GM12874 (cell line): ENCODE results near the gene UBE2G2.

Source experiments
- TF ChIP-seq, protein P1 (sequence below): IDR thresholded peaks from 2 replicates; pipeline ENCODE4 v1.5.1; 2011; ENCODE audit warnings: low read depth, mild to moderate bottlenecking, control low read depth, low read length, moderate library complexity; ENCODE audit not compliant: insufficient read depth

UBE2G2 gene

DNA sequence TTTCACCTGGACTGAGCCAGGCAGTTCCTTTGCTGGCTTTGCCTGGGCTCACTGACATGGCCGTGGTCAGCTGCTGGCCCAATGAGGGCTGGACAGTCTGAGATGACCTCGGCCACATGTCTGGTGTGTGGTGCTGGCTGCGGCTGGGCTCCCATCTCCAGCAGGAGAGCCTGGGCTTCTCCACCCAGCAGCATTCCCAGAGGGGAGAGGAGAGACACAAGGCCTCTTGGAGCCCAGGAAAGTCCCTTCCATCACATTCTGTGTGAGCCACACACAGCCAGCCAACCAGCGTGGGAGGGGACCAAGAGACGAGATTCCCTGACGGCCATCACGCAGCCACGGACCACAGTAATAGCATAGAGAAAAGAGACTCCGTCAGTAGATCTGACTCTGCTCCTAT lies 37.3 kb upstream of the UBE2G2 start:
- TF ChIP-seq, protein P1, sequence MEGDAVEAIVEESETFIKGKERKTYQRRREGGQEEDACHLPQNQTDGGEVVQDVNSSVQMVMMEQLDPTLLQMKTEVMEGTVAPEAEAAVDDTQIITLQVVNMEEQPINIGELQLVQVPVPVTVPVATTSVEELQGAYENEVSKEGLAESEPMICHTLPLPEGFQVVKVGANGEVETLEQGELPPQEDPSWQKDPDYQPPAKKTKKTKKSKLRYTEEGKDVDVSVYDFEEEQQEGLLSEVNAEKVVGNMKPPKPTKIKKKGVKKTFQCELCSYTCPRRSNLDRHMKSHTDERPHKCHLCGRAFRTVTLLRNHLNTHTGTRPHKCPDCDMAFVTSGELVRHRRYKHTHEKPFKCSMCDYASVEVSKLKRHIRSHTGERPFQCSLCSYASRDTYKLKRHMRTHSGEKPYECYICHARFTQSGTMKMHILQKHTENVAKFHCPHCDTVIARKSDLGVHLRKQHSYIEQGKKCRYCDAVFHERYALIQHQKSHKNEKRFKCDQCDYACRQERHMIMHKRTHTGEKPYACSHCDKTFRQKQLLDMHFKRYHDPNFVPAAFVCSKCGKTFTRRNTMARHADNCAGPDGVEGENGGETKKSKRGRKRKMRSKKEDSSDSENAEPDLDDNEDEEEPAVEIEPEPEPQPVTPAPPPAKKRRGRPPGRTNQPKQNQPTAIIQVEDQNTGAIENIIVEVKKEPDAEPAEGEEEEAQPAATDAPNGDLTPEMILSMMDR = no peak

DNA sequence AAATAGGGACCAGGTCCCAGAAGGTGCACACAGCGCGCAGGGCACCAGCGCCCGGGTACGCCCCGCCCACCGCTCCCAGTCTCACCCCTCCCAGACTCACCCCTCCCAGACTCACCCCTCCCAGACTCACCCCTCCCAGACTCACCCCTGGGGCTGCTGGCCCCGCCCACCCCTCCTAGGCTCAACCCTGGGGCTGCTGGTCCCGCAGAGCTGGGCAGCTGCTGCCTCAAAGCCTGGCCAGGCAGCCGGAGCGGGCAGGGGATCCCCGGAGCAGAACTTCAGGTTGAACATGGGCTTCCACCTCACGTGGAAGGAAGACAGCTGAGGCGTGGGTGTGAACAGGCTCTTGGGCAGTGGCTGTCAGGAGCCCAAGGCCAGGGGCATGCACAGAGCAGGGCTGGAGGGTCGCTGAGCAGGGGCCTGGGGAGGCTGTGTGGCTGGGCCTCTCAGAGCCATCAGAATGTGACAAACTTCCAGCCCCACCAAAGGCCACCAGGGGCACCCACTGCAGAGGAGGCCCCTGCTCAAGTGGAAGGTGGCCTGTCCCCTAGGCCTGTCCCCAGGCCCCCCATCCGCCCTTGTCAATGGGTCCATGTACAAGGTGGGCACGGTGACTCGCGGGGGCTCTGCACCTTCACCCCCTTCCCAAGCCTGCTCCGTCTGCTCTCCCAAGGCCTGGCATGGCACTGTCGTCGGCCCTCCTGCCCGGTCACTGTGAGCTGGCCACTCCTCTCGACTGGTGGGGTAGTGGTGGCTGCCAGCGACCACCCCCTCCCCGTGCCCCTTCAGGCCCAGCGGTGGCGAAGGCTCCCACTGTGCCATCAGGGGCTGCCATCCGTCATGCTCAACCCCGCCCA lies 36.6 kb upstream of the UBE2G2 start:
- TF ChIP-seq, protein P1 = no peak

DNA sequence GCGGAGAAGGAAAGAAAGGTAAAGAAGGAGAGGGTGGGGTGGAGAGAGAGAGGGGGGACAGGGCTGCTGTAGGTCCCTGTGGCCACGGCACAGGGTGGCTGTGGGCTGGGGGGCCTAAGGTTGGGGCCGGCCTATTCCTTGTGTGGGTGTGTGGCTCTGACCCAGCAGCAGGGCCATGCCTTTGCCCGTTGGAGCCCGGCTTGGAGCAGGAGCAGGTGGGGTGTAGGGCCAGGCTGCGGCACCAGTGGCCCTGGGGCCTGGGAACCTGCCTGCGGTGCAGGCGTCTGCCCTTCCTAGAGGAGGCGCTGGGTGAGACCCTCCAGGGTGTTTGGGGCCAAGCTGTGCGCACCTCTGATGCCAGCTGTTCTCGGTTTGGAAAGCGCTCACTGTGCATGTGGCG lies 35.9 kb upstream of the UBE2G2 start:
- TF ChIP-seq, protein P1 = no peak

DNA sequence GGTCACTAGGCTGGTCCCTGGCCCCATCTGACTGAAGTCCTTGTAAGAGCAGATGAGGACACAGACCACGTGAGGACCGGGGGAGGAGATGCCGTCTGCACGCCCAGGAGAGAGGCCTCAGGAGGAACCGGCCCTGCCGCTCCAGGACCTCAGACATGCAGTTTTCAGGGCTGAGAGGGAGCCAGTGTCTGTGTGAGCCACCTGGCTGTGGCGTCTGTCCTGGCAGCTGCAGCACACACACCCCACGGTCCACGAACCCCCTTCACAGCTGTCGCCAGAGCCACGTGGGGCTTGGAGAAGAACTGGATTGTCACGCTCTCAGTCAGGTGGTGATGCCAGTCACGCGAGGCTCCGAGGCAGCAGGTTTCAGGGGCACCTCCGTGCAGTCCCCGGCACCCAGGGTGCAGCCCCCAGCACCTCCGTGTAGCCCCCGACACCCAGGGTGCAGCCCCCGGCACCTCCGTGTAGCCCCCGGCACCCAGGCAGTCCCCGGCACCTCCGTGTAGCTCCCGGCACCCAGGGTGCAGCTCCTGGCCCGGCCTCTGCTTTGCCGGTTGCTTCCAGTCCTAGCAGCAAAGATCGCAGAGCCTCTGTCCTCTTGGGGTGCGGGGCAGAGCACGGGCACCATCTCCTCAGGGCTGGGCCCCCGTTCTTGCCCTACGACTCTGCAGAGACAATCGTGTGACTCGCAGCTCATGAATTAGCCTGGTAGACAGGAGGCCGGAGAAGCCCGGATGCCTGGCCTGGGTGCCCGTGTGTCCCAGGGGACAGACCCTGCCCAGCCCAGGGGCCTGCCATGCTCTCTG lies 35.2 kb upstream of the UBE2G2 start:
- TF ChIP-seq, protein P1 = no peak

DNA sequence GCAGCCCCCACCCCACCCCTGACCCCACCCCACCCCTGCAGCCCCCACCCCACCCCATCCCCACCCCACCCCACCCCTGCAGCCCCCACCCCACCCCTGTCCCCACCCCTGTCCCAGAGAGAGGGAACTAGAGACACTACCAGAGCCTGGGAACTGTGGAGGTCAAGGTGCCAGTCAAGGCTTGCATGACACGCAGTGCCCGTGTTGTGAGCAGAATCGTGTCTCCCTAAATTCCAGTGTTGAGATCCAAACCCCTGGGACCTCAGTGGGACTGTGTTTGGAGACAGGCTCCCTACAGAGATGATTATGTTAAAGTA lies 34.7 kb upstream of the UBE2G2 start:
- TF ChIP-seq, protein P1 = no peak

DNA sequence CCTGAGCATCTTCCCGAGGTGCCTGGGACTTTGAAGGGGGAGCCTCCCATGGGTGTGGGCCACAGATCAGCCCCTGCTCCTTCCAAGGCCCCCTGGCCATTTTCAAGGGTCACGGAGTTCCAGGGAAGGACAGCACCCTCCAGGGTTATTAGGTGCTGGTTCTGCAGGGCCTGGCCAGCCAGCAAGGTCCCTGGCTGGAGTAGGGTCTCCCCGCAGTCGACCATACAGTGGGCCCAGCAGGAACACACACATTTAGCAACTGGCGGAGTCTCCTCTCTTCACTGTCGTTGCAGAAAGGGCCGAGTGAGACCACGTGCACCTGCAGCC lies 34.0 kb upstream of the UBE2G2 start:
- TF ChIP-seq, protein P1 = no peak

DNA sequence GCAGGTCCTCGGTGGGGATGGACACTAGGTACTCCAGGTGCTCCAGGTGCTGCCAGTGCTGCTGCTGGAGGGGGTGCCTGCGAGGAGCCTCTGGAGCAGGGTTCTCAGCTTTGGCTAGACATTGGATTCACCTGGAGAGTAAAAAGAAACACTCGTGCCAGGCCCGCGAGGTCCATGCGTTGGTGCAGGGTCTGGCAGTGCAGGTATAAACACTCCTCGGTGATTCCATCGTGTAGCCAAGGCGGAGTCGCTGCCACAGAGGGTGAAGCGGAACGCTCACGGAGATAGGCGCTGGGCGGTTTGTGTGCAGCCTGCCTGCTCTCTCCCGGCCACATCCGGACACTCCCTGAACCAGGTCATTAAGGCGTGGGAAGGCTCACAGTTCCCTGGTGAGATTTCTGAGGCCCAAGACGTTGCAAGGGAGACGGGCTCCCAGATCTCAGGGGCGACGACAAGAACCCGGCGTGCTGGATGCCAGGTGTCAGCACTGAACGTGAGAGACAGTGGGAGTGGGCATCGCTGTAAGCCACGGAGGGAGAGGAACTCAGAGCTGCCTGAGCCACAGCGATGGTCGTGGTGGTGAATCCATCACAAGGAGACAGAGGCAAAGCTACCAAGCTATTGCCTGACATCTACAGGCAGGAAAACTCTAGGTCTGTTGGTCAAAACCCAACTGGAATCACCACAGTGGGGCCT lies 33.5 kb upstream of the UBE2G2 start:
- TF ChIP-seq, protein P1 = no peak
